HepG2 (cell line): ENCODE measurements around the gene DBNDD1. TPM values are rescaled to one million over a fixed set of nuclear protein-coding genes. Genes with fewer than 3 reads are reported as not detected.

ENCODE experiments used
- ERF ChIP-seq: IDR thresholded peaks from 2 replicates; pipeline ENCODE4 v1.6.1; 2018; ENCODE audit warnings: missing biosample characterization, missing genetic modification reagents
- GATA4 ChIP-seq: sonication (generic); IDR thresholded peaks from 2 replicates; pipeline ENCODE4 v1.6.1; 2016; ENCODE audit warnings: antibody characterized with exemption, low read depth, borderline replicate concordance
- HDAC2 ChIP-seq: sonication (generic); formaldehyde crosslinking; IDR thresholded peaks from 2 replicates; pipeline ENCODE4 v1.4.0; 2020; ENCODE audit warnings: missing genetic modification reagents
- HOXA5 ChIP-seq: sonication (generic); formaldehyde crosslinking; IDR thresholded peaks from 2 replicates; pipeline ENCODE4 v1.4.0; 2020; ENCODE audit warnings: missing genetic modification reagents
- KAT7 ChIP-seq: IDR thresholded peaks from 2 replicates; pipeline ENCODE4 v1.6.1; 2018; ENCODE audit warnings: borderline replicate concordance, missing compliant biosample characterization
- KLF13 ChIP-seq: sonication (generic); formaldehyde crosslinking; IDR thresholded peaks from 2 replicates; pipeline ENCODE4 v1.4.0; 2020; ENCODE audit warnings: mild to moderate bottlenecking, missing genetic modification reagents
- PCBP1 ChIP-seq: fragments of 200-400 bp; formaldehyde crosslinking; IDR thresholded peaks from 2 replicates; pipeline ENCODE4 v1.6.1; 2017; ENCODE audit warnings: mild to moderate bottlenecking, low read depth, low read length, borderline replicate concordance
- PHF5A ChIP-seq: IDR thresholded peaks from one replicate; pipeline ENCODE4 v1.6.1; 2018; ENCODE audit warnings: low read depth, missing genetic modification reagents; ENCODE audit not compliant: unreplicated experiment
- RXRA ChIP-seq: sonication (generic); formaldehyde crosslinking; IDR thresholded peaks from 2 replicates; pipeline ENCODE4 v1.5.1; 2020; ENCODE audit warnings: missing genetic modification reagents
- SATB2 ChIP-seq: sonication (generic); formaldehyde crosslinking; IDR thresholded peaks from 2 replicates; pipeline ENCODE4 v1.5.0; 2020; ENCODE audit warnings: missing genetic modification reagents
- SMAD9 ChIP-seq: sonication (generic); formaldehyde crosslinking; IDR thresholded peaks from 2 replicates; pipeline ENCODE4 v1.5.1; 2020; ENCODE audit warnings: mild to moderate bottlenecking, missing genetic modification reagents
- ZFP36L2 ChIP-seq: sonication (generic); formaldehyde crosslinking; IDR thresholded peaks from 2 replicates; pipeline ENCODE4 v1.4.0; 2020; ENCODE audit warnings: missing genetic modification reagents
- ZNF232 ChIP-seq: sonication (generic); formaldehyde crosslinking; IDR thresholded peaks from 2 replicates; pipeline ENCODE4 v1.4.0; 2020; ENCODE audit warnings: missing genetic modification reagents, borderline replicate concordance
- ZNF577 ChIP-seq: sonication (generic); formaldehyde crosslinking; IDR thresholded peaks from 2 replicates; pipeline ENCODE4 v1.4.0; 2020; ENCODE audit warnings: mild to moderate bottlenecking, low read depth, missing genetic modification reagents, borderline replicate concordance
- ZNF775 ChIP-seq: sonication (generic); formaldehyde crosslinking; IDR thresholded peaks from 2 replicates; pipeline ENCODE4 v1.4.0; 2020; ENCODE audit warnings: missing genetic modification reagents, mild to moderate bottlenecking, moderate library complexity, borderline replicate concordance
- polyA plus RNA-seq, 8 experiments: library from polyadenylated mRNA; depleted of rRNA in 3 of 8; stranded (reverse) in 7 of 8; unstranded in 1 of 8; fragments of >200 nt; fragmentation: Illumina TruSeq in 4 of 8; extraction: Trizol in 4 of 8; gene quantifications; 2 replicates each; pipeline versions ENCODE4 v1.2.1 to v1.2.3, GENCODE V29; 2011 to 2016; ENCODE audit warnings: low read depth in 4 of 8, missing spikeins in 1 of 8, mixed read lengths in 1 of 8; ENCODE audit not compliant: insufficient read depth in 1 of 8
- total RNA-seq, 5 experiments: library from RNA; depleted of rRNA; stranded (reverse); fragments of >200 nt; fragmentation: Illumina TruSeq; extraction: Trizol; gene quantifications; 2 replicates each; pipeline ENCODE4 v1.2.3, GENCODE V29; 2016; ENCODE audit warnings: low read depth in 1 of 5
- TF ChIP-seq, protein P1 (sequence below): sonication (generic); formaldehyde crosslinking; IDR thresholded peaks from 2 replicates; pipeline ENCODE4 v1.5.0; 2020; ENCODE audit warnings: mild to moderate bottlenecking, missing genetic modification reagents
- TF ChIP-seq, protein P2 (sequence below): sonication (generic); formaldehyde crosslinking; IDR thresholded peaks from 2 replicates; pipeline ENCODE4 v1.5.0; 2020; ENCODE audit warnings: missing genetic modification reagents
- TF ChIP-seq, protein P3 (sequence below): sonication (generic); formaldehyde crosslinking; IDR thresholded peaks from 2 replicates; pipeline ENCODE4 v1.4.0; 2020; ENCODE audit warnings: mild to moderate bottlenecking, missing genetic modification reagents

Gene DBNDD1
- total and polyA plus RNA-seq, 2 of the 13 experiments (the other 11 are each of a cell fraction or from before 2014, with no cell fraction given): 17.0 to 40.4 TPM

DNA sequence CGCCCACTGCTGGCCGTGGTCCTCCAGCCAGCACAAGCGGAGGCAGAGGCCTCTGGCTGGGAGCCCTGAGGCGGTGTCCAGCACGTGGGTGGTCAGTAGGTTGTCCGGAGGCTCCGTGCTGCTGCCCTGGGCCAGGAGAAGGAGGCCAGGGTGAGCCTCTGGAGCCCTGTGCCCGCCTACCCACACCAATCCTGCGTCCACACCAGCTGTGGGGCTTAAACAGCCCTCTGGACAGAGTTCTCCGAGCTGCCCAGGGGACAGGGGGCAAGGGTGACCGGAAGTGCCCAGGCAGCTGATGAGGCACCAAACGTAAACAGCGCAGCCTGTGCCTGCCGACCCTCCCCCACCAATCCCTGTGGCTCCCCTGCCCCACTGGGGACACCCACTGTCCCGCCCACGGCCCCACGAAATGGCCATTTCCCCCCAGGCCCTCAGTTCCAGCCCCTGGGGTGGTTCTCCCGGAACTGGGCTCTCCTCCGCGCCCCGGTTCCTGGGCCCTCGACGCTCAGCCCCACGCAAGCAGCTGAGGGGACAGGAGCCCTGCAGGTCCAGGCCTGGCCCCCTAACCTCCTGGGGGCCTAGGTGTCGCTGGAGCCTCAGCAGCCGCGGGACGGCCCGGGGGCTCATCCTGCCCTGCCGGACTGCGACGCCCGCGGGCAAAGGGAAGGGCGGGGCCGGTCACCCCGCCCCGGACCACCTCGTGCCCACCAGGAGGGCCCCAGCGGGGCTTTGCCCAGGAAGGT is 27.9 kb upstream of the DBNDD1 start (continued):
- TF ChIP-seq, protein P1, sequence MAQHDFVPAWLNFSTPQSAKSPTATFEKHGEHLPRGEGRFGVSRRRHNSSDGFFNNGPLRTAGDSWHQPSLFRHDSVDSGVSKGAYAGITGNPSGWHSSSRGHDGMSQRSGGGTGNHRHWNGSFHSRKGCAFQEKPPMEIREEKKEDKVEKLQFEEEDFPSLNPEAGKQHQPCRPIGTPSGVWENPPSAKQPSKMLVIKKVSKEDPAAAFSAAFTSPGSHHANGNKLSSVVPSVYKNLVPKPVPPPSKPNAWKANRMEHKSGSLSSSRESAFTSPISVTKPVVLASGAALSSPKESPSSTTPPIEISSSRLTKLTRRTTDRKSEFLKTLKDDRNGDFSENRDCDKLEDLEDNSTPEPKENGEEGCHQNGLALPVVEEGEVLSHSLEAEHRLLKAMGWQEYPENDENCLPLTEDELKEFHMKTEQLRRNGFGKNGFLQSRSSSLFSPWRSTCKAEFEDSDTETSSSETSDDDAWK (CRISPR knock-in tag): no peak
- TF ChIP-seq, protein P2, sequence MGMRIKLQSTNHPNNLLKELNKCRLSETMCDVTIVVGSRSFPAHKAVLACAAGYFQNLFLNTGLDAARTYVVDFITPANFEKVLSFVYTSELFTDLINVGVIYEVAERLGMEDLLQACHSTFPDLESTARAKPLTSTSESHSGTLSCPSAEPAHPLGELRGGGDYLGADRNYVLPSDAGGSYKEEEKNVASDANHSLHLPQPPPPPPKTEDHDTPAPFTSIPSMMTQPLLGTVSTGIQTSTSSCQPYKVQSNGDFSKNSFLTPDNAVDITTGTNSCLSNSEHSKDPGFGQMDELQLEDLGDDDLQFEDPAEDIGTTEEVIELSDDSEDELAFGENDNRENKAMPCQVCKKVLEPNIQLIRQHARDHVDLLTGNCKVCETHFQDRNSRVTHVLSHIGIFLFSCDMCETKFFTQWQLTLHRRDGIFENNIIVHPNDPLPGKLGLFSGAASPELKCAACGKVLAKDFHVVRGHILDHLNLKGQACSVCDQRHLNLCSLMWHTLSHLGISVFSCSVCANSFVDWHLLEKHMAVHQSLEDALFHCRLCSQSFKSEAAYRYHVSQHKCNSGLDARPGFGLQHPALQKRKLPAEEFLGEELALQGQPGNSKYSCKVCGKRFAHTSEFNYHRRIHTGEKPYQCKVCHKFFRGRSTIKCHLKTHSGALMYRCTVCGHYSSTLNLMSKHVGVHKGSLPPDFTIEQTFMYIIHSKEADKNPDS (CRISPR knock-in tag): 0 out of 2 replicates have a peak, but pooled peaks have one; percentile 47
- peak; percentile 85; the same call in 1 of the 2 replicates for TF ChIP-seq ERF (CRISPR knock-in tag)
- peak; percentile 87 for TF ChIP-seq KAT7 (CRISPR knock-in tag)
- TF ChIP-seq ZNF577 (CRISPR knock-in tag): no peak
- TF ChIP-seq KLF13 (CRISPR knock-in tag): no peak
- no peak for TF ChIP-seq ZFP36L2 (CRISPR knock-in tag)
- peak; percentile 72; the same call in 1 of the 2 replicates for TF ChIP-seq RXRA (CRISPR knock-in tag)
- no peak; the same call in 1 of the 2 replicates for TF ChIP-seq HDAC2 (CRISPR knock-in tag)
- TF ChIP-seq GATA4: no peak
- peak; percentile 93; the same call in 1 of the 2 replicates for TF ChIP-seq ZNF232
- no peak for TF ChIP-seq ZNF775 (CRISPR knock-in tag)
- TF ChIP-seq PCBP1: peak; percentile 78; the same call in 1 of the 2 replicates
- TF ChIP-seq HOXA5 (CRISPR knock-in tag): peak; percentile 89
- TF ChIP-seq, protein P3, sequence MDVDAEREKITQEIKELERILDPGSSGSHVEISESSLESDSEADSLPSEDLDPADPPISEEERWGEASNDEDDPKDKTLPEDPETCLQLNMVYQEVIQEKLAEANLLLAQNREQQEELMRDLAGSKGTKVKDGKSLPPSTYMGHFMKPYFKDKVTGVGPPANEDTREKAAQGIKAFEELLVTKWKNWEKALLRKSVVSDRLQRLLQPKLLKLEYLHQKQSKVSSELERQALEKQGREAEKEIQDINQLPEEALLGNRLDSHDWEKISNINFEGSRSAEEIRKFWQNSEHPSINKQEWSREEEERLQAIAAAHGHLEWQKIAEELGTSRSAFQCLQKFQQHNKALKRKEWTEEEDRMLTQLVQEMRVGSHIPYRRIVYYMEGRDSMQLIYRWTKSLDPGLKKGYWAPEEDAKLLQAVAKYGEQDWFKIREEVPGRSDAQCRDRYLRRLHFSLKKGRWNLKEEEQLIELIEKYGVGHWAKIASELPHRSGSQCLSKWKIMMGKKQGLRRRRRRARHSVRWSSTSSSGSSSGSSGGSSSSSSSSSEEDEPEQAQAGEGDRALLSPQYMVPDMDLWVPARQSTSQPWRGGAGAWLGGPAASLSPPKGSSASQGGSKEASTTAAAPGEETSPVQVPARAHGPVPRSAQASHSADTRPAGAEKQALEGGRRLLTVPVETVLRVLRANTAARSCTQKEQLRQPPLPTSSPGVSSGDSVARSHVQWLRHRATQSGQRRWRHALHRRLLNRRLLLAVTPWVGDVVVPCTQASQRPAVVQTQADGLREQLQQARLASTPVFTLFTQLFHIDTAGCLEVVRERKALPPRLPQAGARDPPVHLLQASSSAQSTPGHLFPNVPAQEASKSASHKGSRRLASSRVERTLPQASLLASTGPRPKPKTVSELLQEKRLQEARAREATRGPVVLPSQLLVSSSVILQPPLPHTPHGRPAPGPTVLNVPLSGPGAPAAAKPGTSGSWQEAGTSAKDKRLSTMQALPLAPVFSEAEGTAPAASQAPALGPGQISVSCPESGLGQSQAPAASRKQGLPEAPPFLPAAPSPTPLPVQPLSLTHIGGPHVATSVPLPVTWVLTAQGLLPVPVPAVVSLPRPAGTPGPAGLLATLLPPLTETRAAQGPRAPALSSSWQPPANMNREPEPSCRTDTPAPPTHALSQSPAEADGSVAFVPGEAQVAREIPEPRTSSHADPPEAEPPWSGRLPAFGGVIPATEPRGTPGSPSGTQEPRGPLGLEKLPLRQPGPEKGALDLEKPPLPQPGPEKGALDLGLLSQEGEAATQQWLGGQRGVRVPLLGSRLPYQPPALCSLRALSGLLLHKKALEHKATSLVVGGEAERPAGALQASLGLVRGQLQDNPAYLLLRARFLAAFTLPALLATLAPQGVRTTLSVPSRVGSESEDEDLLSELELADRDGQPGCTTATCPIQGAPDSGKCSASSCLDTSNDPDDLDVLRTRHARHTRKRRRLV (CRISPR knock-in tag): peak; percentile 26; the same call in 1 of the 2 replicates
- TF ChIP-seq SMAD9 (CRISPR knock-in tag): no peak
- TF ChIP-seq PHF5A (CRISPR knock-in tag): no peak
- TF ChIP-seq SATB2: no peak
